Measurements from ENCODE around the gene SPOCK1. TPM values are rescaled to one million over a fixed set of nuclear protein-coding genes. Genes with fewer than 3 reads are reported as not detected.

SPOCK1 gene
- total and polyA plus RNA-seq, 2 donors (not counting 3 experiments of a cell fraction or from before 2014, with no cell fraction given) = 144 to 280 TPM

- FAIRE-seq (no peak), DNase-seq (ENCODE audit: low read depth, low spot score) (no peak)
- Histone ChIP-seq H3K27me3 (ENCODE audit: control insufficient read depth in 2 of 2, insufficient read depth in 2 of 2, low read length in 2 of 2) (no peaks in the 10 kb centered on the region), H4K20me1 (replicated peaks; ENCODE audit: control insufficient read depth, extremely low read depth, insufficient read depth, low read length) (peaks cover 2% of the 10 kb centered on the region), H3K9me3 (replicated peaks; ENCODE audit: control insufficient read depth, insufficient read depth, low read length) (no peaks in the 10 kb centered on the region), H3K27ac (ENCODE audit: insufficient read depth, low read depth, low read length) (no peak overlapping the region), H3K36me3 (ENCODE audit: control insufficient read depth in 2 of 2, extremely low read depth in 1 of 2, insufficient read depth in 2 of 2, low read length in 2 of 2) (no peaks in the 10 kb centered on the region), H2AFZ (ENCODE audit: low read depth, low read length) (no peak overlapping the region), H3K79me2 (ENCODE audit: control insufficient read depth, insufficient read depth, low read length) (peaks cover 71% of the 10 kb centered on the region), H3K4me3 (replicated peaks in 1 of 3; ENCODE audit: insufficient read depth in 1 of 3, low read depth in 1 of 3, low read length in 3 of 3) (no peak overlapping the region), H3K4me1 (ENCODE audit: control insufficient read depth, extremely low read depth, insufficient read depth, low read length) (no peaks in the 10 kb centered on the region), H3K4me2 (ENCODE audit: insufficient read depth, low read length) (no peak overlapping the region), H3K9ac (replicated peaks; ENCODE audit: extremely low read depth, insufficient read depth, low read length) (no peak overlapping the region), H3K9me1 (replicated peaks; ENCODE audit: control insufficient read depth, extremely low read depth, insufficient read depth, low read length) (no peaks in the 10 kb centered on the region)
- no TSS peak for BruUV-seq (replicated peaks)
- POLR2A ChIA-PET = no interaction called here
- dilution Hi-C loops (cut with MboI; ENCODE audit: extremely low pct_ligation_motif_present, low sequenced_read_pairs) (no loop called here), intact Hi-C loops (cut with micrococcal nuclease) (no loop called here)
- CTCF ChIA-PET = no interaction called here
- no peak for TF ChIP-seq MAX (IDR thresholded peaks at IDR 0.05; ENCODE audit: insufficient read depth, insufficient read length)
- TF ChIP-seq EZH2 (IDR thresholded peaks at IDR 0.05; ENCODE audit: borderline replicate concordance, low read depth, low read length, severe bottlenecking) = no peak
- no peak for TF ChIP-seq POLR2A (IDR thresholded peaks at IDR 0.05; ENCODE audit: low read depth, low read length)
- no peak for TF ChIP-seq MYC (IDR thresholded peaks at IDR 0.05; ENCODE audit: low read depth, low read length)
- no peak for TF ChIP-seq CTCF (IDR thresholded peaks at IDR 0.05; ENCODE audit: extremely low read depth in 1 of 2, insufficient read depth in 1 of 2, low read depth in 1 of 2, low read length in 2 of 2)
- no peak for TF ChIP-seq GATA2 (IDR thresholded peaks at IDR 0.05; ENCODE audit: insufficient read depth, insufficient read length, low read depth, low read length)
- TF ChIP-seq FOS (IDR thresholded peaks at IDR 0.05; ENCODE audit: borderline replicate concordance, insufficient read depth, low read length) = no peak
- TF ChIP-seq POLR2AphosphoS5 (IDR thresholded peaks at IDR 0.05; ENCODE audit: insufficient read depth, low read depth, low read length) = no peak
- TF ChIP-seq JUN (IDR thresholded peaks at IDR 0.05; ENCODE audit: borderline replicate concordance, insufficient read depth, insufficient read length, low read depth) = no peak
These were observed 50.3 kb downstream of the SPOCK1 start for GRCh38 chr5:137448868-137449267.

All from endothelial cell of umbilical vein (primary cell).